GM12878 (cell line): ENCODE measurements around the gene FNDC11. TPM values are rescaled to one million over a fixed set of nuclear protein-coding genes. Genes with fewer than 3 reads are reported as not detected.

Source experiments
- EGR1 ChIP-seq, 2 experiments: IDR thresholded peaks; 1 replicate in 1 of 2; 2 replicates in 1 of 2; pipeline ENCODE4 v1.6.1; 2011 to 2012; ENCODE audit warnings: low read depth in 2 of 2, low read length in 2 of 2, borderline replicate concordance in 1 of 2, mild to moderate bottlenecking in 1 of 2, moderate library complexity in 1 of 2
- IKZF2 ChIP-seq, 2 experiments: fragments of 450-650 bp; IDR thresholded peaks; 2 replicates each; pipeline ENCODE4 v1.6.1; 2017; ENCODE audit warnings: mild to moderate bottlenecking in 2 of 2, moderate library complexity in 2 of 2
- MEF2B ChIP-seq: fragments of 450-650 bp; IDR thresholded peaks from 2 replicates; pipeline ENCODE4 v1.6.1; 2018; ENCODE audit warnings: mild to moderate bottlenecking, moderate library complexity; ENCODE audit not compliant: partially characterized antibody, poor library complexity, severe bottlenecking
- NBN ChIP-seq: fragments of 450-650 bp; IDR thresholded peaks from 2 replicates; pipeline ENCODE4 v1.6.1; 2016
- RUNX3 ChIP-seq: IDR thresholded peaks from 2 replicates; pipeline ENCODE4 v1.6.1; 2012; ENCODE audit warnings: low read length, inconsistent platforms
- SIX5 ChIP-seq: IDR thresholded peaks from 2 replicates; pipeline ENCODE4 v1.6.1; 2011; ENCODE audit warnings: mild to moderate bottlenecking, low read depth, low read length, moderate library complexity; ENCODE audit not compliant: severe bottlenecking
- SMARCA5 ChIP-seq: fragments of 450-650 bp; IDR thresholded peaks from 2 replicates; pipeline ENCODE4 v1.6.1; 2017; ENCODE audit warnings: mild to moderate bottlenecking
- polyA plus RNA-seq, 11 experiments: library from polyadenylated mRNA; depleted of rRNA in 4 of 11; unstranded in 6 of 11; stranded (reverse) in 5 of 11; fragments of >200 nt; fragmentation: Nextera tagmentation in 4 of 11; fragmentation: Illumina TruSeq in 1 of 11; extraction: Ambion mirVana in 4 of 11; extraction: Trizol in 1 of 11; gene quantifications; 1 replicate in 1 of 11; 2 replicates in 10 of 11; pipeline versions ENCODE4 v1.2.1 to v1.2.3, GENCODE V29; 2011 to 2016; ENCODE audit warnings: inconsistent platforms in 2 of 11, missing spikeins in 2 of 11, low read depth in 1 of 11
- total RNA-seq, 4 experiments: library from RNA; depleted of rRNA in 3 of 4; stranded (reverse); fragments of >200 nt in 3 of 4; fragmentation: Illumina TruSeq in 1 of 4; extraction: Trizol in 1 of 4; gene quantifications; 2 replicates each; pipeline versions ENCODE4 v1.2.1 to v1.2.3, GENCODE V29; 2013 to 2021
- TF ChIP-seq, protein P1 (sequence below): IDR thresholded peaks from 2 replicates; pipeline ENCODE4 v1.6.1; 2012; ENCODE audit warnings: improper control_type of control experiment, low read depth, low read length; ENCODE audit not compliant: insufficient replicate concordance
- TF ChIP-seq, protein P2 (sequence below): IDR thresholded peaks from 2 replicates; pipeline ENCODE4 v1.6.1; 2012; ENCODE audit warnings: low read depth, low read length, improper control_type of control experiment
- TF ChIP-seq, protein P3 (sequence below): IDR thresholded peaks from 2 replicates; pipeline ENCODE4 v1.6.1; 2011; ENCODE audit warnings: borderline replicate concordance, low read depth, mild to moderate bottlenecking, moderate library complexity, low read length; ENCODE audit not compliant: insufficient read depth, poor library complexity, severe bottlenecking
- TF ChIP-seq, protein P4 (sequence below): fragments of 450-650 bp; IDR thresholded peaks from 2 replicates; pipeline ENCODE4 v1.6.1; 2016; ENCODE audit warnings: mild to moderate bottlenecking

The FNDC11 gene
- total and polyA plus RNA-seq, 10 of the 15 experiments (the other 5 are each of a cell fraction or from before 2014, with no cell fraction given): 0.09 to 0.72 (median 0.34) TPM; not detected in 2

DNA sequence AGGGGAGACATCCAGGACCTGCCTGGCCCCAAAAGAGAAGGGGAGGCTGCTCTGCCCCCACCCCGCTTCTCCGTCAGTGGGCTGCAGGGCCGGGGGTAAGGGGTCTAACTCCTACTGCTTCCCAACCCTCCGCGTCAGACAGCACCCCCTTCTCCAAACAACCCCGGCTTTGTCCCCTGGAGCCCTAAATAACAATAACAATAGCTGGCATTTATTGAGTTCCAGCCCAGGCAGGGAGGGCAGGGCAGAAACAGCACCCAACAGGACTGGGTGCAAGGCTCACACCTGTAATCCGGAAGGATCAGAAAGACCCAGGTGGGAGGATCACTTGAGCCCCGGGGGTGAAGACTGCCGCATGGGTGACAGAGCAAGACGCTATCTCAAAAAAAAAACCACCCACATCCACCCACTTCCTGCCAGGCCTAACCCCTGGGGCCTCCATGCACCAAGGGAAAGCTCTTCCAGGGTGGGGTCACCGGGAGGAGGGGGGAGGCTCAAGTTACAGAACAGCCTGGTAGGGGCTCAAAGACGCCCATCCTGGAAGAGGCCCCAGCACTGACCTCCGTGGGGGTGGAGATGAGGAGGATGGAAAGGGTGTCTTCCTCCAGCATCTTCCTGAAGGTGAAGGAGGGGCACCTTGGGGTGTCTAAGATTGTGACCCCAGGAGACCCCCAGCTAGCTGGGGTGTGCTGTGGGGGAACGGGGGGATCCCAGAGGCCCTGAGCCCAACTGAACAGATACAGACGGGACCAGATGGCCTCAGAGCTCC is 1.3 kb upstream of the FNDC11 start (continued):
- TF ChIP-seq, protein P1, sequence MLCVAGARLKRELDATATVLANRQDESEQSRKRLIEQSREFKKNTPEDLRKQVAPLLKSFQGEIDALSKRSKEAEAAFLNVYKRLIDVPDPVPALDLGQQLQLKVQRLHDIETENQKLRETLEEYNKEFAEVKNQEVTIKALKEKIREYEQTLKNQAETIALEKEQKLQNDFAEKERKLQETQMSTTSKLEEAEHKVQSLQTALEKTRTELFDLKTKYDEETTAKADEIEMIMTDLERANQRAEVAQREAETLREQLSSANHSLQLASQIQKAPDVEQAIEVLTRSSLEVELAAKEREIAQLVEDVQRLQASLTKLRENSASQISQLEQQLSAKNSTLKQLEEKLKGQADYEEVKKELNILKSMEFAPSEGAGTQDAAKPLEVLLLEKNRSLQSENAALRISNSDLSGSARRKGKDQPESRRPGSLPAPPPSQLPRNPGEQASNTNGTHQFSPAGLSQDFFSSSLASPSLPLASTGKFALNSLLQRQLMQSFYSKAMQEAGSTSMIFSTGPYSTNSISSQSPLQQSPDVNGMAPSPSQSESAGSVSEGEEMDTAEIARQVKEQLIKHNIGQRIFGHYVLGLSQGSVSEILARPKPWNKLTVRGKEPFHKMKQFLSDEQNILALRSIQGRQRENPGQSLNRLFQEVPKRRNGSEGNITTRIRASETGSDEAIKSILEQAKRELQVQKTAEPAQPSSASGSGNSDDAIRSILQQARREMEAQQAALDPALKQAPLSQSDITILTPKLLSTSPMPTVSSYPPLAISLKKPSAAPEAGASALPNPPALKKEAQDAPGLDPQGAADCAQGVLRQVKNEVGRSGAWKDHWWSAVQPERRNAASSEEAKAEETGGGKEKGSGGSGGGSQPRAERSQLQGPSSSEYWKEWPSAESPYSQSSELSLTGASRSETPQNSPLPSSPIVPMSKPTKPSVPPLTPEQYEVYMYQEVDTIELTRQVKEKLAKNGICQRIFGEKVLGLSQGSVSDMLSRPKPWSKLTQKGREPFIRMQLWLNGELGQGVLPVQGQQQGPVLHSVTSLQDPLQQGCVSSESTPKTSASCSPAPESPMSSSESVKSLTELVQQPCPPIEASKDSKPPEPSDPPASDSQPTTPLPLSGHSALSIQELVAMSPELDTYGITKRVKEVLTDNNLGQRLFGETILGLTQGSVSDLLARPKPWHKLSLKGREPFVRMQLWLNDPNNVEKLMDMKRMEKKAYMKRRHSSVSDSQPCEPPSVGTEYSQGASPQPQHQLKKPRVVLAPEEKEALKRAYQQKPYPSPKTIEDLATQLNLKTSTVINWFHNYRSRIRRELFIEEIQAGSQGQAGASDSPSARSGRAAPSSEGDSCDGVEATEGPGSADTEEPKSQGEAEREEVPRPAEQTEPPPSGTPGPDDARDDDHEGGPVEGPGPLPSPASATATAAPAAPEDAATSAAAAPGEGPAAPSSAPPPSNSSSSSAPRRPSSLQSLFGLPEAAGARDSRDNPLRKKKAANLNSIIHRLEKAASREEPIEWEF: no peak
- TF ChIP-seq, protein P2, sequence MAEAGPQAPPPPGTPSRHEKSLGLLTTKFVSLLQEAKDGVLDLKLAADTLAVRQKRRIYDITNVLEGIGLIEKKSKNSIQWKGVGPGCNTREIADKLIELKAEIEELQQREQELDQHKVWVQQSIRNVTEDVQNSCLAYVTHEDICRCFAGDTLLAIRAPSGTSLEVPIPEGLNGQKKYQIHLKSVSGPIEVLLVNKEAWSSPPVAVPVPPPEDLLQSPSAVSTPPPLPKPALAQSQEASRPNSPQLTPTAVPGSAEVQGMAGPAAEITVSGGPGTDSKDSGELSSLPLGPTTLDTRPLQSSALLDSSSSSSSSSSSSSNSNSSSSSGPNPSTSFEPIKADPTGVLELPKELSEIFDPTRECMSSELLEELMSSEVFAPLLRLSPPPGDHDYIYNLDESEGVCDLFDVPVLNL: no peak
- TF ChIP-seq, protein P3, sequence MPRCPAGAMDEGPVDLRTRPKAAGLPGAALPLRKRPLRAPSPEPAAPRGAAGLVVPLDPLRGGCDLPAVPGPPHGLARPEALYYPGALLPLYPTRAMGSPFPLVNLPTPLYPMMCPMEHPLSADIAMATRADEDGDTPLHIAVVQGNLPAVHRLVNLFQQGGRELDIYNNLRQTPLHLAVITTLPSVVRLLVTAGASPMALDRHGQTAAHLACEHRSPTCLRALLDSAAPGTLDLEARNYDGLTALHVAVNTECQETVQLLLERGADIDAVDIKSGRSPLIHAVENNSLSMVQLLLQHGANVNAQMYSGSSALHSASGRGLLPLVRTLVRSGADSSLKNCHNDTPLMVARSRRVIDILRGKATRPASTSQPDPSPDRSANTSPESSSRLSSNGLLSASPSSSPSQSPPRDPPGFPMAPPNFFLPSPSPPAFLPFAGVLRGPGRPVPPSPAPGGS: no peak
- peak; percentile 89 for TF ChIP-seq RUNX3
- peak; percentile 57; the same call in 1 of the 2 replicates for TF ChIP-seq NBN
- no peak for TF ChIP-seq SIX5
- TF ChIP-seq MEF2B: peak; percentile 17
- TF ChIP-seq EGR1 (IDR thresholded peaks at IDR 0.05; ENCODE audit: borderline replicate concordance in 1 of 2, low read depth in 2 of 2, low read length in 2 of 2): peak in 1 of 2 experiments; percentile 83; a peak in 2 of 3 replicates
- peak; percentile 55 for TF ChIP-seq SMARCA5
- TF ChIP-seq IKZF2 (IDR thresholded peaks at IDR 0.05): peak; percentile 44 to 45; a peak in 3 of 4 replicates
- TF ChIP-seq, protein P4, sequence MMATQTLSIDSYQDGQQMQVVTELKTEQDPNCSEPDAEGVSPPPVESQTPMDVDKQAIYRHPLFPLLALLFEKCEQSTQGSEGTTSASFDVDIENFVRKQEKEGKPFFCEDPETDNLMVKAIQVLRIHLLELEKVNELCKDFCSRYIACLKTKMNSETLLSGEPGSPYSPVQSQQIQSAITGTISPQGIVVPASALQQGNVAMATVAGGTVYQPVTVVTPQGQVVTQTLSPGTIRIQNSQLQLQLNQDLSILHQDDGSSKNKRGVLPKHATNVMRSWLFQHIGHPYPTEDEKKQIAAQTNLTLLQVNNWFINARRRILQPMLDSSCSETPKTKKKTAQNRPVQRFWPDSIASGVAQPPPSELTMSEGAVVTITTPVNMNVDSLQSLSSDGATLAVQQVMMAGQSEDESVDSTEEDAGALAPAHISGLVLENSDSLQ: no peak
- TF ChIP-seq, all 136 proteins: peak for 24
